BJ (cell line): ENCODE data around the gene RGPD6. TPM values are rescaled to one million over a fixed set of nuclear protein-coding genes. Genes with fewer than 3 reads are reported as not detected.
"Not testable (repeated sequence)": the region's sequence is repeated elsewhere in the genome, so short reads cannot be mapped to it uniquely, and the experiment has no call there.

Source experiments
- CTCF ChIA-PET: fragments of 350-600 bp; formaldehyde crosslinking; extraction: SDS; loops from one replicate; lab custom pipeline; 2021; ENCODE audit warnings: antibody characterized with exemption, inconsistent platforms; lab: Yijun Ruan, JAX
- POLR2A ChIA-PET: fragments of 300-600 bp; sonication (Branson Sonifier 250); formaldehyde crosslinking; extraction: SDS; loops from one replicate; lab custom pipeline; 2021; ENCODE audit warnings: antibody characterized with exemption; lab: Charles Lee
- DNase-seq: peaks from one replicate; pipeline ENCODE4 v3.0.0-alpha.2; 2011; ENCODE audit warnings: low read depth
- H3K27me3 ChIP-seq: 2 replicates; pipeline ENCODE4 v1.6.0; 2011; ENCODE audit warnings: low read length; ENCODE audit not compliant: control insufficient read depth, insufficient read depth
- H3K36me3 ChIP-seq: 2 replicates; pipeline ENCODE4 v1.5.1; 2011; ENCODE audit warnings: low read length; ENCODE audit not compliant: control insufficient read depth, insufficient read depth
- H3K4me3 ChIP-seq: 2 replicates; pipeline ENCODE4 v1.5.1; 2011; ENCODE audit warnings: low read depth, mild to moderate bottlenecking, control low read depth, low read length
- polyA plus RNA-seq: library from polyadenylated mRNA; depleted of rRNA; stranded (reverse); fragments of >200 nt; gene quantifications from 2 replicates; pipeline ENCODE4 v1.2.3, GENCODE V29; 2011; rRNA removed
- small RNA-seq: library from RNA; depleted of rRNA; stranded (forward); fragments of <200 nt; gene quantifications from one replicate; pipeline ENCODE3, GENCODE V24; 2012; ENCODE audit warnings: low replicate concordance, low read depth; ENCODE audit not compliant: insufficient read length

The RGPD6 gene
- polyA plus RNA-seq, 1 experiment, result 4.1 TPM

- H3K4me3 ChIP-seq, DNase-seq, H3K36me3 ChIP-seq, CTCF ChIA-PET, POLR2A ChIA-PET, H3K27me3 ChIP-seq: not testable (repeated sequence)
Observed at GRCh38 chr2:110474898-110475297, 102.1 kb downstream of the RGPD6 start.

GRCh38 chr2:110473059-110473358 is 104.0 kb downstream of the RGPD6 start:
- DNase-seq, H3K27me3 ChIP-seq, POLR2A ChIA-PET, CTCF ChIA-PET, H3K36me3 ChIP-seq, H3K4me3 ChIP-seq: not testable (repeated sequence)

DNA sequence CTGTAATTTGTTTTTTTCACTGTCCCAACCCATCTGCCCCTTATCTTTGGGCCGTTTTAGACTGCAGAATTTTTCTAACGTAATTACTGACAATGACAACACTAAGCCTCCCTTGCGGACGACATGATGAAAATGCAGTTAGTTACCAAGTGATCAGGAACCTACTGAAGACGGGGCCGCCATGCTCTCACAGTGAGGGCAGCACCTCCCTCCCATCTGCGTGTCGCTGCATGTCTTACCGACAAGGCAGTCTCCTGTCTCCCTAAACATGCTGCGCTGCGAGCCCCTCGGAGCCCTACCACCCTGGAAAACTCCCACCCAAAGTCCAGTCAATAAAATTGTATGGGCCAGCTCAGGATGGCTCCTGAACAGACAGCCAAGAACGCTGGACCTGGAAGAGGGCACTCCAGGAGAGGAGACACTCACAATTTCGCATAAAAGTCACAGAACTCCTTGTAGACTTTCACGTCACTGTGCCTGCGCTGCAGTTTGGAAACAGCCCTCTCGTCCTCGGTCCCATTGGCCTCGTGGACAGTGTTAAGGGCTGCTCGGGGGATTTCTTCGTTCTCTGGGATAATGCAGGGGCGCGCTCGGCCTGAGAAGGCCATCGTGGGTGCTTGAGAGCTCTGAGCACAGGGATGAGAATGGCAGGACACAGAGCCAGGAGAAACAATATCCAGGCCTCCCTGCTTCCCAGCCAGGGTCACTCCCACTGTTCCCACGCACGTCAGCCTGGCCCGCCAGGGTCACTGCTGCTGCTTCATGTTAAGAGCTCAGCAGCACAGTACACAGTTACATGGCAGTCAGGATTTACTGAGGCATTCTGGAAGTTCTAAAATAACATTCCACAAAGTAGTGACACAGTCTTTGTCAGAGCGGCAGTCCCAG is 104.6 kb downstream of the RGPD6 start, which contains the start of gene LIMS4:
LIMS4 (minus strand) TSS at position 646 of the 888 bp plus-strand sequence; CDS start at position 608, 38 bp downstream.
- H3K27me3 ChIP-seq, H3K36me3 ChIP-seq, CTCF ChIA-PET, POLR2A ChIA-PET, H3K4me3 ChIP-seq, DNase-seq: not testable (repeated sequence)

- H3K4me3 ChIP-seq, H3K36me3 ChIP-seq, DNase-seq, POLR2A ChIA-PET, H3K27me3 ChIP-seq, CTCF ChIA-PET: not testable (repeated sequence)
Observed at GRCh38 chr2:110468921-110469320, 108.1 kb downstream of the RGPD6 start.

DNA sequence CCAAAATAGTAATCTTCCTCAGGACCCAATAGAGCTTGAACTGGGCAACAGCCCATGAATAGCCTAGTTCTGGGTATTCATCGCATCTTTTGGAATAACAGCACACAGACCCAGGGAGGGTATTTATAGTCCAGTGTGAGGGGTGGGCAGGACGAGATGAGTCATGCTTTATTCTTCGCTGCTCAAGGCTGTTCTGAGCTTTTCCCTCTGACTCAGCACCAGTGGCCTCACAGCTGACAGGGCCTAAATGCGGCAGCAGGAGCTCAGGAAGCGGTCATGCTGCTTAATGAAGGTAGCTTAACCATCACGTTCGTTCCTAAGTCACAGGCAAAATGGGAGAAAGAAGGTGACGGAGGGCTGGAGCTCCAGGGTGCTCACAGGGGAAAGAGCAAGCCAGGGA is 111.7 kb downstream of the RGPD6 start:
- POLR2A ChIA-PET, H3K27me3 ChIP-seq, DNase-seq, H3K4me3 ChIP-seq, CTCF ChIA-PET, H3K36me3 ChIP-seq: not testable (repeated sequence)

Small RNA genes within 50 kb of the gene (small RNA-seq; reads per million reads assigned to genes)
- gene AC108938.1, result not detected

Other genes starting within 250 kb of the RGPD6 start
- gene LIMS4, start 104.4 kb downstream of the RGPD6 start, polyA plus RNA-seq, result 8.7 and 9.4 TPM in 2 replicates
- gene BUB1, start 100.8 kb upstream of the RGPD6 start, polyA plus RNA-seq, result 22.2 and 23.9 TPM in 2 replicates
- gene ACOXL, start 155.4 kb upstream of the RGPD6 start, polyA plus RNA-seq, result not detected in 2 replicates